ENCODE data around the gene TGM3.

- TF ChIP-seq CTCF (IDR thresholded peaks at IDR 0.05; ENCODE audit: insufficient read depth, low read length) (no peak), REST (IDR thresholded peaks at IDR 0.05; ENCODE audit: insufficient replicate concordance, low read depth) (no peak), POLR2AphosphoS5 (IDR thresholded peaks at IDR 0.05; ENCODE audit: low read depth) (no peak), GABPA (IDR thresholded peaks at IDR 0.05; ENCODE audit: low read depth) (no peak)
Observed at GRCh38 chr20:2378893-2379292, 83.1 kb downstream of the TGM3 start.
